ENCODE measurements around the gene NR1D2.

GRCh38 chr3:24017305-24017704, 72.2 kb downstream of the NR1D2 start:
- TF ChIP-seq GABPB1 (CRISPR knock-in tag; IDR thresholded peaks at IDR 0.05), result no peak
- no peak for TF ChIP-seq ZNF121 (CRISPR knock-in tag; IDR thresholded peaks at IDR 0.05)
- no peak for TF ChIP-seq ZNF281 (CRISPR knock-in tag; IDR thresholded peaks at IDR 0.05)
- no peak for TF ChIP-seq CTCF (IDR thresholded peaks at IDR 0.05)
- TF ChIP-seq ATF2 (CRISPR knock-in tag; IDR thresholded peaks at IDR 0.05; ENCODE audit: borderline replicate concordance, low read depth), result no peak
- TF ChIP-seq E2F5 (CRISPR knock-in tag; IDR thresholded peaks at IDR 0.05), result no peak
- no peak for TF ChIP-seq FOXK1 (CRISPR knock-in tag; IDR thresholded peaks at IDR 0.05)
- TF ChIP-seq MLX (CRISPR knock-in tag; IDR thresholded peaks at IDR 0.05), result no peak
- no peak for TF ChIP-seq JUN (CRISPR knock-in tag; IDR thresholded peaks at IDR 0.05)
- no peak for TF ChIP-seq ATF1 (CRISPR knock-in tag; IDR thresholded peaks at IDR 0.05)
- no peak for TF ChIP-seq ZNF138 (CRISPR knock-in tag; conservative IDR thresholded peaks at IDR 0.05)
- TF ChIP-seq NR3C1 (CRISPR knock-in tag; conservative IDR thresholded peaks at IDR 0.05; ENCODE audit: low read depth), result no peak
- no peak for TF ChIP-seq USF2 (CRISPR knock-in tag; IDR thresholded peaks at IDR 0.05)

All from WTC11 (cell line).